Stimulated activated CD4-positive, alpha-beta T cell treated with anti-CD3 and anti-CD28 coated beads, TNF-alpha, amount 100 ng/mL, for 24 hours (primary cell): Measurements from ENCODE around the gene GRID2IP.

Experiments used
- DNase-seq, 3 experiments: peaks; one replicate each; pipeline ENCODE4 v3.0.0-alpha.2; 2020; ENCODE audit warnings: low read depth in 3 of 3

Gene GRID2IP

GRCh38 chr7:6562106-6562505 lies 10.8 kb upstream of the GRID2IP start:
- no peak for DNase-seq

- no peak for DNase-seq
Observed at GRCh38 chr7:6559896-6560295, 8.6 kb upstream of the GRID2IP start.

GRCh38 chr7:6558837-6559236 lies 7.6 kb upstream of the GRID2IP start:
- DNase-seq: no peak

- DNase-seq: no peak
Observed at GRCh38 chr7:6556196-6556595, 4.9 kb upstream of the GRID2IP start.

GRCh38 chr7:6554848-6555247 lies 3.6 kb upstream of the GRID2IP start:
- DNase-seq: no peak

GRCh38 chr7:6553448-6554044 lies 2.3 kb upstream of the GRID2IP start:
- DNase-seq: no peak

- DNase-seq: no peak
Observed at GRCh38 chr7:6547400-6547799, 3.9 kb downstream of the GRID2IP start.

GRCh38 chr7:6546498-6547251 lies 4.6 kb downstream of the GRID2IP start:
- DNase-seq: no peak

- no peak for DNase-seq
Observed at GRCh38 chr7:6545398-6546126, 5.7 kb downstream of the GRID2IP start.

GRCh38 chr7:6542368-6542767 lies 8.9 kb downstream of the GRID2IP start:
- no peak for DNase-seq

GRCh38 chr7:6536262-6537260 lies 14.7 kb downstream of the GRID2IP start:
- no peak for DNase-seq

GRCh38 chr7:6533893-6534495 lies 17.3 kb downstream of the GRID2IP start:
- peak in 1 of 3 experiments; percentile 52 for DNase-seq

GRCh38 chr7:6532516-6532915 lies 18.7 kb downstream of the GRID2IP start:
- no peak for DNase-seq

- DNase-seq: no peak
Observed at GRCh38 chr7:6531492-6532279, 19.6 kb downstream of the GRID2IP start.

GRCh38 chr7:6530626-6531491 lies 20.4 kb downstream of the GRID2IP start:
- DNase-seq: peak in 2 of 3 experiments; percentile 25 to 62

- no peak for DNase-seq
Observed at GRCh38 chr7:6529643-6530042, 21.6 kb downstream of the GRID2IP start.

- no peak for DNase-seq
Observed at GRCh38 chr7:6528401-6529130, 22.7 kb downstream of the GRID2IP start.

GRCh38 chr7:6526997-6527378 lies 24.3 kb downstream of the GRID2IP start:
- DNase-seq: no peak
